Endothelial cell of umbilical vein (primary cell): ENCODE results near the gene ANKRD60. TPM values are rescaled to one million over a fixed set of nuclear protein-coding genes. Genes with fewer than 3 reads are reported as not detected.

ENCODE experiments used
- BruUV-seq: library from RNA; stranded (reverse); fragments of 400-500 nt; replicated peaks from 2 replicates; lab custom pipeline; 2021; lab: Mats Ljungman, UMichigan
- CTCF ChIA-PET: fragments of 300-600, 350-600 bp; sonication (Branson Sonifier 250); formaldehyde crosslinking; loops from one replicate; lab custom pipeline; 2021; ENCODE audit warnings: antibody characterized with exemption, inconsistent platforms; lab: Charles Lee
- POLR2A ChIA-PET: fragments of 300-600, 350-600 bp; sonication (Branson Sonifier 250); formaldehyde crosslinking; loops from one replicate; lab custom pipeline; 2021; ENCODE audit warnings: antibody characterized with exemption, inconsistent platforms; lab: Charles Lee
- DNase-seq: peaks from one replicate; pipeline ENCODE4 v3.0.0-alpha.2; 2011; ENCODE audit warnings: low read depth, low spot score
- FAIRE-seq: peaks from 2 replicates; lab custom pipeline; 2011; peaks lifted over from hg19 to GRCh38; lab: Jason Lieb, UNC
- H2AFZ ChIP-seq: 2 replicates; pipeline ENCODE4 v1.6.0; 2012; ENCODE audit warnings: low read depth, low read length, control low read depth, inconsistent platforms
- H3K27ac ChIP-seq: 2 replicates; pipeline ENCODE4 v1.5.1; 2011; ENCODE audit warnings: low read depth, mild to moderate bottlenecking, control low read depth, low read length, moderate library complexity; ENCODE audit not compliant: insufficient read depth
- H3K27me3 ChIP-seq, 2 experiments: 2 replicates each; pipeline versions ENCODE4 v1.6.0 to v1.6.1; 2011; ENCODE audit warnings: low read length in 2 of 2, mixed read lengths in 1 of 2; ENCODE audit not compliant: control insufficient read depth in 2 of 2, insufficient read depth in 2 of 2
- H3K36me3 ChIP-seq, 2 experiments: 2 replicates in 1 of 2; 3 replicates in 1 of 2; pipeline ENCODE4 v1.5.1; 2011; ENCODE audit warnings: low read length in 2 of 2, mild to moderate bottlenecking in 1 of 2, moderate library complexity in 1 of 2; ENCODE audit not compliant: control insufficient read depth in 2 of 2, insufficient read depth in 2 of 2; ENCODE audit errors: extremely low read depth in 1 of 2
- H3K4me1 ChIP-seq: 3 replicates; pipeline ENCODE4 v1.5.1; 2011; ENCODE audit warnings: mild to moderate bottlenecking, low read length; ENCODE audit not compliant: control insufficient read depth, insufficient read depth; ENCODE audit errors: extremely low read depth
- H3K4me2 ChIP-seq: 2 replicates; pipeline ENCODE4 v1.6.1; 2011; ENCODE audit warnings: low read length, control low read depth, mixed read lengths; ENCODE audit not compliant: insufficient read depth
- H3K4me3 ChIP-seq, 3 experiments: fragments of 200-600 bp in 1 of 3; sonication (generic), shearing (Covaris generic) in 1 of 3; replicated peaks in 1 of 3; 2 replicates each; pipeline ENCODE4 v1.5.1; 2011 to 2016; ENCODE audit warnings: control low read depth in 3 of 3, low read length in 3 of 3, mild to moderate bottlenecking in 2 of 3, inconsistent platforms in 1 of 3, low read depth in 1 of 3, moderate library complexity in 1 of 3; ENCODE audit not compliant: insufficient read depth in 1 of 3
- H3K79me2 ChIP-seq: 2 replicates; pipeline ENCODE4 v1.6.0; 2012; ENCODE audit warnings: low read length, inconsistent platforms; ENCODE audit not compliant: control insufficient read depth, insufficient read depth
- H3K9ac ChIP-seq: replicated peaks from 2 replicates; pipeline ENCODE3; 2011; ENCODE audit warnings: low read length, control low read depth; ENCODE audit not compliant: insufficient read depth; ENCODE audit errors: extremely low read depth
- H3K9me1 ChIP-seq: replicated peaks from 3 replicates; pipeline ENCODE4 v1.6.0; 2011; ENCODE audit warnings: mild to moderate bottlenecking, low read length; ENCODE audit not compliant: control insufficient read depth, insufficient read depth; ENCODE audit errors: extremely low read depth
- H3K9me3 ChIP-seq: replicated peaks from 2 replicates; pipeline ENCODE4 v1.5.1; 2012; ENCODE audit warnings: low read length, inconsistent platforms; ENCODE audit not compliant: control insufficient read depth, insufficient read depth
- H4K20me1 ChIP-seq: replicated peaks from 2 replicates; pipeline ENCODE3; 2011; ENCODE audit warnings: mild to moderate bottlenecking, low read length; ENCODE audit not compliant: control insufficient read depth, insufficient read depth; ENCODE audit errors: extremely low read depth
- EZH2 ChIP-seq: IDR thresholded peaks from 2 replicates; pipeline ENCODE4 v1.6.1; 2012; ENCODE audit warnings: borderline replicate concordance, low read depth, mild to moderate bottlenecking, moderate library complexity, low read length, inconsistent platforms; ENCODE audit not compliant: severe bottlenecking
- FOS ChIP-seq: IDR thresholded peaks from 2 replicates; pipeline ENCODE4 v1.6.1; 2011; ENCODE audit warnings: mild to moderate bottlenecking, low read length, moderate library complexity, borderline replicate concordance; ENCODE audit not compliant: insufficient read depth
- GATA2 ChIP-seq: IDR thresholded peaks from 2 replicates; pipeline ENCODE4 v1.7.0; 2011; ENCODE audit warnings: low read depth, mild to moderate bottlenecking, moderate library complexity, mixed read lengths, low read length; ENCODE audit not compliant: insufficient read length, insufficient read depth
- JUN ChIP-seq: IDR thresholded peaks from 2 replicates; pipeline ENCODE4 v1.6.1; 2011; ENCODE audit warnings: borderline replicate concordance, low read depth; ENCODE audit not compliant: insufficient read length, insufficient read depth
- MYC ChIP-seq: IDR thresholded peaks from one replicate; pipeline ENCODE4 v1.6.1; 2011; ENCODE audit warnings: mild to moderate bottlenecking, low read depth, low read length
- POLR2A ChIP-seq: IDR thresholded peaks from 2 replicates; pipeline ENCODE4 v1.6.1; 2012; ENCODE audit warnings: low read depth, mild to moderate bottlenecking, control low read depth, low read length
- POLR2AphosphoS5 ChIP-seq: IDR thresholded peaks from 2 replicates; pipeline ENCODE4 v1.6.1; 2012; ENCODE audit warnings: low read depth, mild to moderate bottlenecking, control low read depth, low read length, moderate library complexity; ENCODE audit not compliant: insufficient read depth
- dilution Hi-C: fragments of 300-500 bp; cut with MboI; formaldehyde crosslinking; loops from one replicate; pipeline ENCODE4 v1.15.0; 2019; ENCODE audit warnings: low sequenced_read_pairs; ENCODE audit not compliant: extremely low pct_ligation_motif_present
- intact Hi-C: fragments of 100-400 bp; cut with micrococcal nuclease; formaldehyde crosslinking; loops from one replicate; pipeline ENCODE4 v1.10.0; 2022
- polyA plus RNA-seq, 4 experiments: library from polyadenylated mRNA; depleted of rRNA in 3 of 4; stranded (reverse) in 3 of 4; unstranded in 1 of 4; fragments of >200 nt; gene quantifications; 2 replicates each; pipeline versions ENCODE4 v1.2.1 to v1.2.3, GENCODE V29; 2011 to 2012; ENCODE audit warnings: missing spikeins in 1 of 4
- total RNA-seq: library from RNA; stranded (reverse); gene quantifications from 2 replicates; pipeline ENCODE4 v1.2.3, GENCODE V29; 2021
- TF ChIP-seq, protein P1 (sequence below): IDR thresholded peaks from 2 replicates; pipeline ENCODE4 v1.6.1; 2011; ENCODE audit not compliant: insufficient read depth, insufficient read length
- TF ChIP-seq, protein P2 (sequence below), 2 donors: IDR thresholded peaks; 1 replicate in 1 of 2; 2 replicates in 1 of 2; pipeline ENCODE4 v1.5.1; 2011; ENCODE audit warnings: low read length in 2 of 2, mild to moderate bottlenecking in 2 of 2, moderate library complexity in 2 of 2, control low read depth in 1 of 2, inconsistent platforms in 1 of 2, low read depth in 1 of 2; ENCODE audit not compliant: insufficient read depth in 1 of 2; ENCODE audit errors: extremely low read depth in 1 of 2

The ANKRD60 gene
- total and polyA plus RNA-seq, 2 donors (not counting 3 experiments of a cell fraction or from before 2014, with no cell fraction given): not detected

DNA sequence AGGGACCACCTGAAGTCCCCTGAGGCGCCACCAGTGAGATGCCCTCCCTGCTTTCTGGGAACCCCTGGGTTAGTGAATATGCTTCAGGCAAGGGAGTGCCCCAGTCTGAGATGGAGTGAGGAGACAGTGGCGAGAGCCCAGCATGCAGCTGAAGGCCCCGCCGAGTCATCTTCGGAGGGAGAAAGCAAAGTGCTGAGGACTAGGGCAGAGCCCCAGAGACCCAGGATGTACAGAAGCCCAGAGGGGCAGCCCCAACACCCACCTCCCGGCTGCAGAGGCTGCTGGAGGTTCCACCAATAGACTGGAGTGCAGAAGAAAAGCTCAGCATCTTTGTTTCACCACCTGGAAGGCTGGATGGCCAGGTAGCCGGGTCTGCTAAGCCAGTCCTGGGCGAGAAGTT lies 14.1 kb downstream of the ANKRD60 start:
- FAIRE-seq: no peak
- Histone ChIP-seq H3K27me3 (peaks cover 0 to 2% of the 10 kb centered on the region in 2 experiments), H3K9me1 (no peaks in the 10 kb centered on the region), H3K27ac (no peak overlapping the region), H4K20me1 (no peaks in the 10 kb centered on the region), H3K36me3 (no peaks in the 10 kb centered on the region), H3K9ac (no peak overlapping the region), H3K9me3 (no peaks in the 10 kb centered on the region), H2AFZ (no peak overlapping the region), H3K4me3 (no peak overlapping the region), H3K4me2 (no peak overlapping the region), H3K79me2 (no peaks in the 10 kb centered on the region), H3K4me1 (no peaks in the 10 kb centered on the region)
- CTCF ChIA-PET: no interaction called here
- POLR2A ChIA-PET: interaction anchor here (0.7 kb wide), 1 partner anchor 697 kb away, joined by 3 read pairs; no protein-coding TSS in a partner anchor
- dilution Hi-C loops (no loop called here), intact Hi-C loops (loop anchor here (5.0 kb wide), 1 partner anchor 832 kb away; no protein-coding TSS in a partner anchor)
- TF ChIP-seq FOS: no peak
- no peak for TF ChIP-seq MYC
- no TSS peak for BruUV-seq
- DNase-seq: no peak

DNA sequence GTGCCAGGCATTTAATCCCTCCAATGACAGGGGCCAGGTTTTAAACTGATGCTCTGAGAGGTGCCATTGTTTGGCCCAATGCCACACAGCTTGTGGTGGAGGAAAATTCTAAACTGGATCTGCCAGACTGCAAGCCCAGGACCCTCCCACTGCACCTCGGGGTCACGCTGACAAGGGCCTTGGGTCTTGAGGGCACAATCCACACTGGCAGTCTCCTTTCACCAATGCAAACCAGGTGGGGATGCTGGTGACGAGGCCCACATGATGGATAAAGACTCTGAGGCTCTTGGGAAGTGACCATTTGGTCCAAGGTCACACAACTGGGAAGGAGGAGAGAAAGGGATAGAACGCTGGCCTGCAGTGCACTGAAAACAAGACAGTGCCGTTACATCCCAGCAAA lies 14.7 kb downstream of the ANKRD60 start:
- H2AFZ ChIP-seq: no peak overlapping the region
- intact Hi-C loops: loop anchor here (5.0 kb wide), 1 partner anchor 831 kb away; no protein-coding TSS in a partner anchor
- FAIRE-seq: no peak
- H4K20me1 ChIP-seq: no peaks in the 10 kb centered on the region
- no peak overlapping the region for H3K9ac ChIP-seq
- ChIA-PET CTCF (no interaction called here), POLR2A (no interaction called here)
- no peaks in the 10 kb centered on the region for H3K9me1 ChIP-seq
- H3K79me2 ChIP-seq: no peaks in the 10 kb centered on the region
- H3K4me1 ChIP-seq: no peaks in the 10 kb centered on the region
- TF ChIP-seq, protein P1, sequence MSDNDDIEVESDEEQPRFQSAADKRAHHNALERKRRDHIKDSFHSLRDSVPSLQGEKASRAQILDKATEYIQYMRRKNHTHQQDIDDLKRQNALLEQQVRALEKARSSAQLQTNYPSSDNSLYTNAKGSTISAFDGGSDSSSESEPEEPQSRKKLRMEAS: no peak
- TF ChIP-seq MYC: no peak
- TF ChIP-seq GATA2: no peak
- TF ChIP-seq, protein P2, sequence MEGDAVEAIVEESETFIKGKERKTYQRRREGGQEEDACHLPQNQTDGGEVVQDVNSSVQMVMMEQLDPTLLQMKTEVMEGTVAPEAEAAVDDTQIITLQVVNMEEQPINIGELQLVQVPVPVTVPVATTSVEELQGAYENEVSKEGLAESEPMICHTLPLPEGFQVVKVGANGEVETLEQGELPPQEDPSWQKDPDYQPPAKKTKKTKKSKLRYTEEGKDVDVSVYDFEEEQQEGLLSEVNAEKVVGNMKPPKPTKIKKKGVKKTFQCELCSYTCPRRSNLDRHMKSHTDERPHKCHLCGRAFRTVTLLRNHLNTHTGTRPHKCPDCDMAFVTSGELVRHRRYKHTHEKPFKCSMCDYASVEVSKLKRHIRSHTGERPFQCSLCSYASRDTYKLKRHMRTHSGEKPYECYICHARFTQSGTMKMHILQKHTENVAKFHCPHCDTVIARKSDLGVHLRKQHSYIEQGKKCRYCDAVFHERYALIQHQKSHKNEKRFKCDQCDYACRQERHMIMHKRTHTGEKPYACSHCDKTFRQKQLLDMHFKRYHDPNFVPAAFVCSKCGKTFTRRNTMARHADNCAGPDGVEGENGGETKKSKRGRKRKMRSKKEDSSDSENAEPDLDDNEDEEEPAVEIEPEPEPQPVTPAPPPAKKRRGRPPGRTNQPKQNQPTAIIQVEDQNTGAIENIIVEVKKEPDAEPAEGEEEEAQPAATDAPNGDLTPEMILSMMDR (IDR thresholded peaks at IDR 0.05; ENCODE audit: extremely low read depth in 1 of 2, insufficient read depth in 1 of 2, low read depth in 1 of 2, low read length in 2 of 2): no peak
- TF ChIP-seq EZH2: no peak
- no peak for TF ChIP-seq JUN
- no peak for TF ChIP-seq FOS
- no peak for TF ChIP-seq POLR2AphosphoS5
- TF ChIP-seq POLR2A: no peak
- H3K9me3 ChIP-seq: no peaks in the 10 kb centered on the region
- no peak for DNase-seq
- no peak overlapping the region for H3K4me3 ChIP-seq
- no TSS peak for BruUV-seq
- H3K27ac ChIP-seq: no peak overlapping the region
- dilution Hi-C loops: no loop called here
- H3K27me3 ChIP-seq: peaks cover 0 to 2% of the 10 kb centered on the region in 2 experiments
- no peak overlapping the region for H3K4me2 ChIP-seq
- H3K36me3 ChIP-seq: no peaks in the 10 kb centered on the region
